ENCODE data around the gene BUD31. TPM values are rescaled to one million over a fixed set of nuclear protein-coding genes. Genes with fewer than 3 reads are reported as not detected.

BUD31 gene
- total and polyA plus RNA-seq, 9 of the 15 experiments (the other 6 are each of a cell fraction or from before 2014, with no cell fraction given): 105 to 342 (median 247) TPM

DNA sequence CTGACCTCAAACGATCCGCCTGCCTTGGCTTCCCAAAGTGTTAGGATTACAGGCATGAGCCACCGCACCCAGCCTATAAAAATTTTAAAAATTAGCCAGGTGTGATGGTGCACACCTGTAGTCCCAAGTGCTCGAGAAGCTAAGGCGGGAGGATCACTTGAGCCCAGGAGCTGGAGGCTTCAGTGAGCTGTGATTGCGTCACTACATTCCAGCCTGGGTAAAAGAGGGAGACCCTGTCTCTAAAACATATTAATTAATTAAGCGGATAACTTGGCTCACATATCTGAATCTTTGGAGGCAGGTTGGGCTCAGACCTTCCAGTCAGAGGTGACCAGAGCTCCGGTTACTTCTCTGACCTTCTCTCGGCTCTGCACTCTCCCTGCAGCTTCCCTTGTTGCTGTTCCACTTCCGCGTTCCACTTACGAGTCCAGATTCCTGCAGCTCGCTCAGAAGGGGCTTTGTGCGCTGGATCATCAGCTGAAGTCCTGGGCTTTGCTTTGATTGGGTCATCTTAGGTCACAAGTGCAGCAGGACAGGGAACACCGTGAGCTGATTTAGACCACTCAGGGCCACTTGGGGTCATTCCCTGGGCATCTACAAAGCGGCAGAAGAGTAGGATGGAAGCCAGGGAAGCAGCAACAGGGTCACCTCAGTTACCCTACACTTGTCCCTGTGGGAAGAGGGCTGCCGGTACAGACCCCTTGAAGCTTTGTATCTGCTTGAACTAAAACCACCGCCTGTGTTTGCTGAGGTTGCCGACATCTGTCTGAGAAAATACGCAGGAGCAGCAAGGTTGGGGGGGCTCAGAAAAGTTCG lies 36.3 kb upstream of the BUD31 start:
- H3K4me2 ChIP-seq (ENCODE audit: insufficient read depth, low read length): no peak overlapping the region
- no peak for FAIRE-seq

More for the DNA sequence above, 36.3 kb upstream of the BUD31 start:
- Histone ChIP-seq H3K9me3 (replicated peaks; ENCODE audit: control insufficient read depth, insufficient read depth, low read depth, low read length) (no peaks in the 10 kb centered on the region), H3K27me3 (ENCODE audit: control insufficient read depth in 2 of 2, insufficient read depth in 2 of 2, low read length in 2 of 2) (no peaks in the 10 kb centered on the region), H3K9ac (ENCODE audit: insufficient read depth in 1 of 2, low read depth in 2 of 2, low read length in 2 of 2) (peak overlapping the region in 1 of 2 experiments; percentile 58; a peak in 1 of 4 replicates), H3K27ac (ENCODE audit: extremely low read depth, low read depth, low read length) (no peak overlapping the region), H2AFZ (ENCODE audit: low read depth, low read length) (no peak overlapping the region), H4K20me1 (replicated peaks; ENCODE audit: control insufficient read depth, insufficient read depth, low read length) (no peaks in the 10 kb centered on the region; the same call in 1 of the 2 replicates), H3K4me3 (no peak overlapping the region), H3K9me1 (ENCODE audit: control insufficient read depth, insufficient read depth, low read length) (no peaks in the 10 kb centered on the region), H3K4me1 (replicated peaks in 1 of 2; ENCODE audit: control insufficient read depth in 2 of 2, insufficient read depth in 2 of 2, low read length in 2 of 2) (peaks cover 28 to 54% of the 10 kb centered on the region in 2 experiments), H3K36me3 (ENCODE audit: control insufficient read depth, insufficient read depth, low read length) (peaks cover 15% of the 10 kb centered on the region; the same call in 2 of the 3 replicates), H3K79me2 (ENCODE audit: control insufficient read depth, insufficient read depth, low read length) (peaks cover 28% of the 10 kb centered on the region)
- TF ChIP-seq KDM1A (IDR thresholded peaks at IDR 0.05) (peak; percentile 13 to 31; a peak in 2 of 4 replicates), NFE2L1 (tag; IDR thresholded peaks at IDR 0.05; ENCODE audit: borderline replicate concordance, low read depth) (no peak), CEBPG (CRISPR knock-in tag; IDR thresholded peaks at IDR 0.05) (no peak), CEBPG (tag; conservative IDR thresholded peaks at IDR 0.05 in 1 of 2, IDR thresholded peaks at IDR 0.05 in 1 of 2) (peak; percentile 21 to 60; a peak in 2 of 4 replicates), CEBPB (tag; IDR thresholded peaks at IDR 0.05) (peak; percentile 89)
- TF ChIP-seq, protein P1, sequence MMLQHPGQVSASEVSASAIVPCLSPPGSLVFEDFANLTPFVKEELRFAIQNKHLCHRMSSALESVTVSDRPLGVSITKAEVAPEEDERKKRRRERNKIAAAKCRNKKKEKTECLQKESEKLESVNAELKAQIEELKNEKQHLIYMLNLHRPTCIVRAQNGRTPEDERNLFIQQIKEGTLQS (IDR thresholded peaks at IDR 0.05): peak; percentile 33; the same call in 1 of the 2 replicates
- TF ChIP-seq, protein P1 (CRISPR knock-in tag; conservative IDR thresholded peaks at IDR 0.05): no peak
- TF ChIP-seq, protein P2, sequence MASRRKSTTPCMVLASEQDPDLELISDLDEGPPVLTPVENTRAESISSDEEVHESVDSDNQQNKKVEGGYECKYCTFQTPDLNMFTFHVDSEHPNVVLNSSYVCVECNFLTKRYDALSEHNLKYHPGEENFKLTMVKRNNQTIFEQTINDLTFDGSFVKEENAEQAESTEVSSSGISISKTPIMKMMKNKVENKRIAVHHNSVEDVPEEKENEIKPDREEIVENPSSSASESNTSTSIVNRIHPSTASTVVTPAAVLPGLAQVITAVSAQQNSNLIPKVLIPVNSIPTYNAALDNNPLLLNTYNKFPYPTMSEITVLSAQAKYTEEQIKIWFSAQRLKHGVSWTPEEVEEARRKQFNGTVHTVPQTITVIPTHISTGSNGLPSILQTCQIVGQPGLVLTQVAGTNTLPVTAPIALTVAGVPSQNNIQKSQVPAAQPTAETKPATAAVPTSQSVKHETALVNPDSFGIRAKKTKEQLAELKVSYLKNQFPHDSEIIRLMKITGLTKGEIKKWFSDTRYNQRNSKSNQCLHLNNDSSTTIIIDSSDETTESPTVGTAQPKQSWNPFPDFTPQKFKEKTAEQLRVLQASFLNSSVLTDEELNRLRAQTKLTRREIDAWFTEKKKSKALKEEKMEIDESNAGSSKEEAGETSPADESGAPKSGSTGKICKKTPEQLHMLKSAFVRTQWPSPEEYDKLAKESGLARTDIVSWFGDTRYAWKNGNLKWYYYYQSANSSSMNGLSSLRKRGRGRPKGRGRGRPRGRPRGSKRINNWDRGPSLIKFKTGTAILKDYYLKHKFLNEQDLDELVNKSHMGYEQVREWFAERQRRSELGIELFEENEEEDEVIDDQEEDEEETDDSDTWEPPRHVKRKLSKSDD (conservative IDR thresholded peaks at IDR 0.05; ENCODE audit: low read length): no peak
- ChIA-PET POLR2A (interaction anchor here (0.6 to 1.2 kb wide), 6 partner anchors 34 to 189 kb away, joined by 3 to 4 read pairs (median 3); no protein-coding TSS in a partner anchor), CTCF (ENCODE audit: low intra/inter-chr PET ratio) (no interaction called here)
- WGBS (ENCODE audit: insufficient coverage, low coverage, missing lambda C conversion rate): 76% methylated on average over 21 of the region's 21 CpGs
- in situ Hi-C loops (cut with MboI) (no loop called here), intact Hi-C loops (cut with micrococcal nuclease) (no loop called here)
- DNase-seq (ENCODE audit: extremely low read depth in 1 of 4, low spot score in 3 of 4) (peak in 1 of 4 experiments; percentile 24), ATAC-seq (no peak)
- BruUV-seq (replicated peaks): no TSS peak
